PC-9 (cell line): ENCODE measurements around the gene DRD3. TPM values are rescaled to one million over a fixed set of nuclear protein-coding genes. Genes with fewer than 3 reads are reported as not detected.

Experiments
- BruUV-seq: library from RNA; stranded (reverse); fragments of 400-500 nt; replicated peaks from 2 replicates; lab custom pipeline; 2021; lab: Mats Ljungman, UMichigan
- CTCF ChIA-PET: fragments of 300-600 bp; sonication (Branson Sonifier 250); formaldehyde crosslinking; loops from one replicate; lab custom pipeline; 2022; ENCODE audit warnings: antibody characterized with exemption; lab: Charles Lee
- POLR2A ChIA-PET: fragments of 300-600 bp; sonication (Branson Sonifier 250); formaldehyde crosslinking; loops from one replicate; lab custom pipeline; 2022; ENCODE audit warnings: antibody characterized with exemption; ENCODE audit not compliant: unreplicated experiment; lab: Charles Lee
- DNase-seq, 2 experiments: peaks; one replicate each; pipeline versions ENCODE4 v3.0.0 to v3.0.0-alpha.2; 2015 to 2022; ENCODE audit warnings: mixed read lengths in 1 of 2
- H2AFZ ChIP-seq: fragments of 200-600 bp; sonication (generic); 2 replicates; pipeline ENCODE4 v1.8.1; 2017; ENCODE audit warnings: antibody characterized with exemption
- H3F3A ChIP-seq: fragments of 200-600 bp; sonication (generic); 2 replicates; pipeline ENCODE4 v1.8.1; 2017; ENCODE audit warnings: antibody characterized with exemption, mild to moderate bottlenecking, low read depth; ENCODE audit not compliant: insufficient read depth
- H3K27ac ChIP-seq: fragments of 200-600 bp; sonication (generic); 2 replicates; pipeline ENCODE4 v1.6.1; 2016; ENCODE audit warnings: mixed run types
- H3K27me3 ChIP-seq: fragments of 200-600 bp; sonication (generic); 2 replicates; pipeline ENCODE4 v1.6.1; 2016; ENCODE audit warnings: low read depth, mixed run types; ENCODE audit not compliant: insufficient read depth
- H3K36me3 ChIP-seq: fragments of 200-600 bp; sonication (generic); 2 replicates; pipeline ENCODE4 v1.6.1; 2016; ENCODE audit warnings: low read depth, mixed run types
- H3K4me1 ChIP-seq: fragments of 200-600 bp; sonication (generic); replicated peaks from 2 replicates; pipeline ENCODE4 v1.6.1; 2016; ENCODE audit warnings: mixed run types; ENCODE audit not compliant: insufficient read depth
- H3K4me2 ChIP-seq: fragments of 200-600 bp; sonication (generic); 2 replicates; pipeline ENCODE4 v1.6.1; 2017; ENCODE audit warnings: mixed run types
- H3K4me3 ChIP-seq: fragments of 200-600 bp; sonication (generic); 2 replicates; pipeline ENCODE4 v1.6.1; 2016; ENCODE audit warnings: mixed run types
- H3K79me2 ChIP-seq: fragments of 200-600 bp; sonication (generic); 2 replicates; pipeline ENCODE4 v1.6.1; 2017; ENCODE audit warnings: low read depth, mixed run types
- H3K9me2 ChIP-seq: fragments of 200-600 bp; sonication (generic); 2 replicates; pipeline ENCODE4 v1.8.1; 2017; ENCODE audit warnings: mild to moderate bottlenecking; ENCODE audit not compliant: insufficient read depth
- H3K9me3 ChIP-seq: fragments of 200-600 bp; sonication (generic); 2 replicates; pipeline ENCODE4 v1.8.1; 2016; ENCODE audit warnings: low read depth; ENCODE audit not compliant: insufficient read depth
- H4K20me1 ChIP-seq: fragments of 200-600 bp; sonication (generic); 2 replicates; pipeline ENCODE4 v1.8.1; 2017; ENCODE audit not compliant: insufficient read depth
- CTCF ChIP-seq: fragments of 200-600 bp; sonication (generic); conservative IDR thresholded peaks from 2 replicates; pipeline ENCODE4 v1.6.1; 2017; ENCODE audit warnings: mixed run types, antibody characterized with exemption, mild to moderate bottlenecking, moderate library complexity
- EZH2 ChIP-seq: fragments of 200-600 bp; sonication (generic); IDR thresholded peaks from 2 replicates; pipeline ENCODE4 v1.8.0; 2017; ENCODE audit warnings: antibody characterized with exemption, low read depth
- intact Hi-C: fragments of 100-400 bp; cut with micrococcal nuclease; formaldehyde crosslinking; loops from one replicate; pipeline ENCODE4 v1.10.0; 2022; ENCODE audit not compliant: unreplicated experiment
- total RNA-seq: library from RNA; stranded (reverse); gene quantifications from 2 replicates; pipeline ENCODE4 v1.2.3, GENCODE V29; 2021

DRD3 gene
- total RNA-seq, 1 experiment from 2014 or later = not detected

GRCh38 chr3:114095796-114096195 lies 83.1 kb downstream of the DRD3 start:
- BruUV-seq = no TSS peak
- no peak for DNase-seq

GRCh38 chr3:114093596-114093995 lies 85.3 kb downstream of the DRD3 start:
- no peaks in the 10 kb centered on the region for H3K36me3 ChIP-seq
- H3K27me3 ChIP-seq = no peaks in the 10 kb centered on the region
- 0 out of 2 replicates have a peak, but pooled peaks cover 3% of the 10 kb centered on the region for H3K4me1 ChIP-seq
- ChIA-PET POLR2A (no interaction called here), CTCF (no interaction called here)
- TF ChIP-seq CTCF (no peak), EZH2 (no peak)
- no peaks in the 10 kb centered on the region for H4K20me1 ChIP-seq
- no peak overlapping the region for H2AFZ ChIP-seq
- no peak overlapping the region for H3K4me2 ChIP-seq
- no peaks in the 10 kb centered on the region for H3K9me3 ChIP-seq
- BruUV-seq = no TSS peak
- H3K27ac ChIP-seq = no peak overlapping the region
- intact Hi-C loops = no loop called here
- H3K9me2 ChIP-seq = no peaks in the 10 kb centered on the region
- H3K4me3 ChIP-seq = no peak overlapping the region
- DNase-seq = peak; percentile 56 to 73
- H3K79me2 ChIP-seq = no peaks in the 10 kb centered on the region
- no peaks in the 10 kb centered on the region for H3F3A ChIP-seq

More at GRCh38 chr3:114095796-114096195, 83.1 kb downstream of the DRD3 start:
- no peaks in the 10 kb centered on the region for H4K20me1 ChIP-seq
- H3K36me3 ChIP-seq = no peaks in the 10 kb centered on the region
- no peaks in the 10 kb centered on the region for H3K9me2 ChIP-seq
- CTCF ChIA-PET = no interaction called here
- no peaks in the 10 kb centered on the region for H3K79me2 ChIP-seq
- no peak overlapping the region for H2AFZ ChIP-seq
- H3F3A ChIP-seq = no peaks in the 10 kb centered on the region
- 0 out of 2 replicates have a peak, but pooled peaks cover 3% of the 10 kb centered on the region for H3K4me1 ChIP-seq
- no peaks in the 10 kb centered on the region for H3K27me3 ChIP-seq
- no peak overlapping the region for H3K4me3 ChIP-seq
- intact Hi-C loops = no loop called here
- no peaks in the 10 kb centered on the region for H3K9me3 ChIP-seq
- no peak overlapping the region for H3K27ac ChIP-seq
- H3K4me2 ChIP-seq = no peak overlapping the region
- TF ChIP-seq CTCF (no peak), EZH2 (no peak)
- POLR2A ChIA-PET = no interaction called here

GRCh38 chr3:114093016-114093380 lies 85.9 kb downstream of the DRD3 start:
- Histone ChIP-seq H4K20me1 (no peaks in the 10 kb centered on the region), H3K4me3 (no peak overlapping the region), H3K36me3 (no peaks in the 10 kb centered on the region), H3K4me1 (0 out of 2 replicates have a peak, but pooled peaks cover 3% of the 10 kb centered on the region), H3K27me3 (no peaks in the 10 kb centered on the region), H3K79me2 (no peaks in the 10 kb centered on the region), H3K27ac (no peak overlapping the region), H3K9me3 (no peaks in the 10 kb centered on the region), H3K4me2 (no peak overlapping the region), H2AFZ (no peak overlapping the region), H3F3A (no peaks in the 10 kb centered on the region), H3K9me2 (no peaks in the 10 kb centered on the region)
- intact Hi-C loops = no loop called here
- TF ChIP-seq CTCF = no peak
- no peak for TF ChIP-seq EZH2
- ChIA-PET POLR2A (no interaction called here), CTCF (no interaction called here)
- no peak for DNase-seq
- BruUV-seq = no TSS peak
